ENCODE measurements around the gene ATXN1. TPM values are rescaled to one million over a fixed set of nuclear protein-coding genes. Genes with fewer than 3 reads are reported as not detected.
A peak's percentile ranks its signal among the peaks of the same experiment; 100 is the strongest.

ATXN1 gene
- total and polyA plus RNA-seq, 2 donors from 2014 or later = 4.2 to 58.2 TPM

DNA sequence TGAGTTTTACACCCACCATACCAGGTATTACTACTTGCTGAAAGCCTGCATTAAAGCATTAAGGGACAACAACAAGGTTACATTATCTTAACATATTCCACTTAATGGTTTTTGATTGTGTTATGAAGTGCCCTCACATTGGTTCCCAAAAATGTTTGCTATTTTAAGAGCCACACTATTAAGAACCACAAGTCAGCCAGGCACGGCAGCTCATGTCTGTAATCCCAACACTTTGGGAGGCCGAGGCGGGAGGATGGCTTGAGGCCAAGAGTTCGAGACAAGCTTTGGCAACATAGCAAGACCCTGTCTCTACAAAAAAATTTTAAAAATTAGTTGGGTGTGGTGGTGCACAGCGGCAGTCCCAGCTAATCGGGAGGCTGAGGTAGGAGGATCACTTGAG, 28.2 kb downstream of the ATXN1 start:
- DNase-seq (no peak), FAIRE-seq (no peak)
- no peak for TF ChIP-seq CTCF (IDR thresholded peaks at IDR 0.05; ENCODE audit: borderline replicate concordance, extremely low read depth, insufficient read depth)
- intact Hi-C loops (cut with DNase I) = no loop called here
- Histone ChIP-seq H3K27ac (ENCODE audit: low read depth in 2 of 2, low read length in 2 of 2) (no peak overlapping the region), H3K27me3 (ENCODE audit: control insufficient read depth, insufficient read depth, low read length) (no peaks in the 10 kb centered on the region), H3K9ac (ENCODE audit: low read length in 3 of 3) (no peak overlapping the region), H3K4me1 (ENCODE audit: control insufficient read depth in 2 of 3, insufficient read depth in 2 of 3, low read depth in 1 of 3, low read length in 3 of 3) (peaks cover 4 to 28% (median 18%) of the 10 kb centered on the region in 3 donors), H3K4me3 (ENCODE audit: low read length in 3 of 3) (no peak overlapping the region), H3K36me3 (ENCODE audit: control insufficient read depth in 2 of 3, insufficient read depth in 3 of 3, low read length in 3 of 3) (no peaks in the 10 kb centered on the region), H3K9me3 (ENCODE audit: control insufficient read depth in 2 of 3, insufficient read depth in 1 of 3, low read length in 3 of 3) (no peaks in the 10 kb centered on the region)

- DNase-seq (no peak), FAIRE-seq (no peak)
- no peak overlapping the region for H3K9ac ChIP-seq (ENCODE audit: low read length in 3 of 3)
- H3K4me3 ChIP-seq (ENCODE audit: low read length in 3 of 3) = no peak overlapping the region
- no peak overlapping the region for H3K27ac ChIP-seq (ENCODE audit: low read depth in 2 of 2, low read length in 2 of 2)
- no peak for TF ChIP-seq CTCF (IDR thresholded peaks at IDR 0.05; ENCODE audit: borderline replicate concordance, extremely low read depth, insufficient read depth)
- intact Hi-C loops (cut with DNase I) = no loop called here
- H3K9me3 ChIP-seq (ENCODE audit: control insufficient read depth in 2 of 3, insufficient read depth in 1 of 3, low read length in 3 of 3) = no peaks in the 10 kb centered on the region
- no peaks in the 10 kb centered on the region for H3K36me3 ChIP-seq (ENCODE audit: control insufficient read depth in 2 of 3, insufficient read depth in 3 of 3, low read length in 3 of 3)
- H3K27me3 ChIP-seq (ENCODE audit: control insufficient read depth, insufficient read depth, low read length) = no peaks in the 10 kb centered on the region
- H3K4me1 ChIP-seq (ENCODE audit: control insufficient read depth in 2 of 3, insufficient read depth in 2 of 3, low read depth in 1 of 3, low read length in 3 of 3) = peaks cover 4 to 13% (median 9%) of the 10 kb centered on the region in 3 donors
Measured at GRCh38 chr6:16731478-16732051, 29.7 kb downstream of the ATXN1 start.

DNA sequence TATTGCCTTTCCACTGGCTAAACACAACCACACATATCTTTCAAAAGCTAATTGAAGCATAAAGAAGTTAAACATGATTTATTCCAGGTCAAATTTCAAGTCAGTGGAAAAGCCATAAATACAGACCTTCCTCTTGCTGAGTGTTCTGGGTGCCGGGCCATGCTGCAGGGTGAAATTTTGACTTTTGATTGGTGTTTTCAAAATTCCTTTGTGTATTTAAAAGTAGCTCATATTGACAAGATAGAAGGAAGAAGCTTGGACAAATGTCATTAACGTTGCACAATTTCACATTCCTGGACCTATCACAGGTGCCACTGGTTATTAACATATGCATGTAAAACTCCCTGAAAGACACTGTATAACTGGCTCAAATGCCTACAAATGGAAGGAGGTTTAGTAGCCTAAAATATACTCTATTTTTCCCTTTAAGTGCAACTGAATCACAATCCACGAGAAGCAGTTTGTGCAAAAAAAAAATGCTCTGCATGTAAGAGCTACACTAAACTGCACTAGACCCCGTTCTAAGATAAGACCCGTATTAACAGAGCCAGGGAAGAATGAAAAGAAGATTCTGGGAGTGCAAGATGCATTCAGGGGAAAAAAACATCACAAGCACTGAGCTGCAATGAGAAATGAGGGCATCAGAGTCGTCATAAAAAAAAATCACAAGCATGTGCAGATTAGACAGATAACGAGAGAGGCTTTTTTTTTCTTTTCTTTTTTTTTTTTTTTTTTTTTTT, 30.4 kb downstream of the ATXN1 start:
- no peaks in the 10 kb centered on the region for H3K27me3 ChIP-seq (ENCODE audit: control insufficient read depth, insufficient read depth, low read length)
- peaks cover 4 to 10% (median 7%) of the 10 kb centered on the region in 3 donors for H3K4me1 ChIP-seq (ENCODE audit: control insufficient read depth in 2 of 3, insufficient read depth in 2 of 3, low read depth in 1 of 3, low read length in 3 of 3)
- DNase-seq (peak in 2 of 5 donors; percentile 45 to 62), FAIRE-seq (no peak)
- H3K4me3 ChIP-seq (ENCODE audit: low read length in 3 of 3) = no peak overlapping the region
- H3K9ac ChIP-seq (ENCODE audit: low read length in 3 of 3) = no peak overlapping the region
- no peaks in the 10 kb centered on the region for H3K36me3 ChIP-seq (ENCODE audit: control insufficient read depth in 2 of 3, insufficient read depth in 3 of 3, low read length in 3 of 3)
- no peaks in the 10 kb centered on the region for H3K9me3 ChIP-seq (ENCODE audit: control insufficient read depth in 2 of 3, insufficient read depth in 1 of 3, low read length in 3 of 3)
- H3K27ac ChIP-seq (ENCODE audit: low read depth in 2 of 2, low read length in 2 of 2) = no peak overlapping the region
- no peak for TF ChIP-seq CTCF (IDR thresholded peaks at IDR 0.05; ENCODE audit: borderline replicate concordance, extremely low read depth, insufficient read depth)
- intact Hi-C loops (cut with DNase I) = no loop called here
